22Rv1 (cell line): Measurements from ENCODE around the gene COBL.

ENCODE experiments used
- H3K27ac ChIP-seq: fragments of 450-650 bp; 2 replicates; pipeline ENCODE4 v1.5.1; 2017
- ZFX ChIP-seq: fragments of 450-650 bp; IDR thresholded peaks from 2 replicates; pipeline ENCODE4 v1.6.1; 2017; ENCODE audit warnings: antibody characterized with exemption, borderline replicate concordance
- TF ChIP-seq, protein P1 (sequence below): fragments of 450-650 bp; IDR thresholded peaks from 2 replicates; pipeline ENCODE4 v1.5.1; 2017; ENCODE audit warnings: mild to moderate bottlenecking

COBL gene

DNA sequence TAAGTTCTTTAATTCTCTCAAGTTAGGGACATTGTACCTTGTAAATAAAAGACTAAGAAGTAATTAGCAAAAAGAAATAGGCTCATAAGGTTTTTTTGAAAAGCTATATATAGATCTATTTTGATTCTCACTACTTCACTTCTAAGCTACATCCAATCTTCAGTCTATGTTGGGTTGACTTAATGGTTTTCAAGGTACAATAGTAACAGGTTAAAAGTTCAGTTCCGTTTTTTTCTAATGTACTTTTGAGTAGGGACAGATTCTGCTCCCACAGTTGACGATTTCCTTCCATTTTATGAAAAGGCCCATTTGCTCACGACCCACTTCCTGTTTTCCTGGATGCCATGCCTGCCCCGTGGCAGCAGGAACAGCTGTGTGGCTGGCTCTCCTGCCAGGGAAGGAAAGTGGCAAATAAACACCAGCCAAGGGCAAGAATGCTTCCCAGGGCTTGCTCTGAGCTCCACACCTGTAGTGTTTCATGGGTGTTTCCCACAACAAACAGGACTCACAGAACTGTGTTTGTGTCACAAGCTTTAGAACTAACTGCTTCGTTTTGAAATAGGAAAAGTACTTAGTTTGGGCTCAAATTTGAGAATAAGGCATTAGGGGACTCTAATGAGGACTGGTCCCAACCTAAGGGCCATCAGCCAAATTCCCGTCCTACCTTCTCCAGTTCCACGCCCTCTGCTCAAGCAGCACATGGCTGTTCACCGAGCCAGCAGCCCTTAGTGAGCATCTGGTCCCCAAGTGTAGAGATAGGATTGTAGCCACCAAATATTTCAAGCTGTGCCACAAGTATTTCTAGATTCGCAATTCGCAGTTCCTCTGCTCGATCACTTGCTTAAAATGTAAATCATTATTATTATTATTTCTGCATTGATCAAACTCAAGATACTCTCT, 240.7 kb downstream of the COBL start:
- TF ChIP-seq ZFX, result no peak
- TF ChIP-seq, protein P1, sequence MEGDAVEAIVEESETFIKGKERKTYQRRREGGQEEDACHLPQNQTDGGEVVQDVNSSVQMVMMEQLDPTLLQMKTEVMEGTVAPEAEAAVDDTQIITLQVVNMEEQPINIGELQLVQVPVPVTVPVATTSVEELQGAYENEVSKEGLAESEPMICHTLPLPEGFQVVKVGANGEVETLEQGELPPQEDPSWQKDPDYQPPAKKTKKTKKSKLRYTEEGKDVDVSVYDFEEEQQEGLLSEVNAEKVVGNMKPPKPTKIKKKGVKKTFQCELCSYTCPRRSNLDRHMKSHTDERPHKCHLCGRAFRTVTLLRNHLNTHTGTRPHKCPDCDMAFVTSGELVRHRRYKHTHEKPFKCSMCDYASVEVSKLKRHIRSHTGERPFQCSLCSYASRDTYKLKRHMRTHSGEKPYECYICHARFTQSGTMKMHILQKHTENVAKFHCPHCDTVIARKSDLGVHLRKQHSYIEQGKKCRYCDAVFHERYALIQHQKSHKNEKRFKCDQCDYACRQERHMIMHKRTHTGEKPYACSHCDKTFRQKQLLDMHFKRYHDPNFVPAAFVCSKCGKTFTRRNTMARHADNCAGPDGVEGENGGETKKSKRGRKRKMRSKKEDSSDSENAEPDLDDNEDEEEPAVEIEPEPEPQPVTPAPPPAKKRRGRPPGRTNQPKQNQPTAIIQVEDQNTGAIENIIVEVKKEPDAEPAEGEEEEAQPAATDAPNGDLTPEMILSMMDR, result no peak
- no peak overlapping the region for H3K27ac ChIP-seq

DNA sequence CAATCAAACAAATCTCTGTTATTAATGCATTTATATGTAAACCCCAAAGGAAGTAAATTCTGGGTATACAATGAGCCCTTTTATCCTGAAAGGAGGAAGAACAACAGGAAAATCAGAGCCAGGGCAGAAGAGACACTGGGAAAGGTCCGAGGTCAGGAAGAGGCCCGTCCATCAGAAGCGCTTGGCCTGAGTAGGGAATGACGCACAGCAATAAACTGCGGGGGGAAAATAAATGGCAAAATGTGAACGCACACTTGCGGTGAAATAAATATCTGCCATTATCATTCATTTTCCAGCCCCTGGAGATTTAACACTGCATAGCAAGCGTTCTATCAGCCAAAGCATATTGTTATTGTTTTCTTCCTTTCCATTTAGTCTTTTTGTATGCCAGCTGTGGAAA, 243.4 kb downstream of the COBL start:
- TF ChIP-seq, protein P1, result no peak
- no peak for TF ChIP-seq ZFX

DNA sequence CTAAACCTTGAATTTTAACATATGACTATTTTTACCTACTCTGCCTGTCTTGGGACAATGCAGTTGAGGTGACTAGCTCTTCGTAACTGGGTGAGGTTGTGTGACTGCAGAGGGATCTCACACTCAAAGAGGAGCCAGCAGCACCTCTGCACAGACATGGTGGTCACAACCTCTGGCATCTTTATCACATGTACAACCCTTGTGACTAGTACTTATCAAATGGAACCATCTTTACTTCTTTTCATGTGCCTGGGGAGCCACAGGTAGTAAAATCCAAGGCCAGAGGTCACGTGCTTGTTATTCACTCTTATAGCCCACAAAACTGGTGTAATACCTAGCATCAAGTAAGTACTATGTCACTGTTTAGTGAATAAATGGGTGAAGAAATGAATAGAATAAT, 244.3 kb downstream of the COBL start:
- TF ChIP-seq, protein P1, result no peak
- TF ChIP-seq ZFX, result no peak

More for the DNA sequence above, 243.4 kb downstream of the COBL start:
- no peak overlapping the region for H3K27ac ChIP-seq

DNA sequence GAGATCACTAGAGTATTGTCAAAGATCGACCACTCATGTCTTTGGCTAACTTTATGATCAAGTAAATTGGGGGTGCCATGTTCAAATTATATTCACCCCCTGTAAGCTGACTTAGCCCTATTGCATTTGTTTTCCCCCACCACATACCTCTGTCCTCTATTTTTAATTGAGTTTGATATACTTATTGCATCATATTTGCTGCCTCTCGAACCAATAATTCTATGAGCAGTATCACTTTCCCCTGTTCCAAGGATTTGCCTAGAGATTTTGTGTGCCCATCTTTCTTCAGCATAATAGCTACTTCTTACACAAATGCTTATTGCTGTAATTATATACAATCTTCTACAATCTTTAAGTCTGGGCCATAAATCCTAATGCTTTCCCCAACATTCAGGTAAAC, 245.2 kb downstream of the COBL start:
- TF ChIP-seq ZFX, result no peak
- TF ChIP-seq, protein P1, result no peak
- no peak overlapping the region for H3K27ac ChIP-seq

More for the DNA sequence above, 244.3 kb downstream of the COBL start:
- H3K27ac ChIP-seq, result no peak overlapping the region

DNA sequence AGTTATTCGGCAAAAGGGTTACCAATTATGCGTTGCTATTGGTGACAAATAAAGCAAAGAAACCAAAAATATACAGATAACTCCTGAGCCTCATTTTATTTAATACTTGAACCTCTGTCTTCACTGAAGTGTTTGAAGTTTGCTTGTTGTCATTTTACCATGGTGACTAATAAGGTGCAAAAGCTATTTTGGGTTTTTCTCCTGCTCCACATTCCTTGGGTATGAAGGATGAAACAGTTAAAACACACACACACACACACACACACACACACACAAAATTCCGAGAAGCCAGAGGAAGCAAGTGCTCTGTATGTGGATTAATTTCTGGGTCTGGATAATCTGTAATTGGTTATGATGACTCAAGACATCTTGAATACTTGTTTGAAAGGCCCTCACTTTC, 246.5 kb downstream of the COBL start:
- TF ChIP-seq, protein P1, result no peak
- TF ChIP-seq ZFX, result no peak
- H3K27ac ChIP-seq, result no peak overlapping the region

DNA sequence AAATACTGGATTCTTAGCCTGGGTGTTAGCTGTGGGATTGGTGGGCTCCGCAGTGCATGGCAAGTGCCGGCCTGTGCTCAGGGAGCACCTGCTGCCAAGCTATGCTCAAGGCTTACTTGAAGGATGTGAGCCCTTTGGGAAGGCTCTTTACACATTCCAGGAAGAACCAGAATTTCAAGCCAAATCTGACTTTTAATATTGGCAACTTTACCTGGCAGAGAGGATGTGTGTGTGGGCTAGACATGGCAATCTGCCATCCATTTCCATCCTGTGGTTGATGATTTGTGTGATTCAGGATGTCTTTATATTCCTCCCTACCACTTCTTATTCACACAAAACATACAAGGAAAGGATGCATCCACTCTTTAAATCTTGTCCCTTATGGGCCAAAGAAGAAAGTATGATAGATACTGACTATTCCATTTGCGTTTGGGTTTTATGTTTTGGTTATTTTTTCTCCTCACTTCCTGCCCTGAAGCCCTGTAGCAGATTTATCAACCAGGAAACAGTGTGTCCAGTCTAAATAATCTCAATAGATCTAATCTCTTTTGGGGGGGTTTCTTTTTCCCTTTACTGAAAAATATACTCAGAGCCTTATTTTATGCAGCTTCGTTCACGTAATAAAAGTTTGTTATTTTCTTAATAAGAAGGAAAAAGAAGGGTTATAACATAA, 247.1 kb downstream of the COBL start:
- H3K27ac ChIP-seq, result no peak overlapping the region
- no peak for TF ChIP-seq ZFX
- TF ChIP-seq, protein P1, result no peak

DNA sequence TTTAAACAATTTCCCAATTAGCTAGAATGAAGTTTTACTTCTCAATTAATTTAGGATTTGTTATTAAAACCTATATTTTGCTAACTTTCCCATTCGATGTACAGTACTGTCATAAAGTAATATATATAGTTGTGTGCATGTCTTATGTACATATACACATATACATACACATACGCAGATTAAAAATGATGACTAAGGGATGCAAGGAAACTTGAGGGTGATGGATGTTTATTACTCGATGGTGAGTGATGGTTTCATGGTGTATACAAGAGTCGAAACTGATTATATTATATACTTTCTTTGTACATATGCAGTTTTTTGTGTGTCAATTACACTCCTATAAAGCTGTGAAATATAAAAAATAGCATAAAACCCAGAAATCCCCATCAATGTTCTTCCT, 248.2 kb downstream of the COBL start:
- TF ChIP-seq ZFX, result no peak
- TF ChIP-seq, protein P1, result no peak
- no peak overlapping the region for H3K27ac ChIP-seq
